Measurements from ENCODE around the gene IGSF5. TPM values are rescaled to one million over a fixed set of nuclear protein-coding genes. Genes with fewer than 3 reads are reported as not detected.
"Not testable (repeated sequence)": the region's sequence is repeated elsewhere in the genome, so short reads cannot be mapped to it uniquely, and the experiment has no call there.

Gene IGSF5
- polyA plus RNA-seq (2013) = 1.1 and 1.2 TPM in 2 replicates

DNA sequence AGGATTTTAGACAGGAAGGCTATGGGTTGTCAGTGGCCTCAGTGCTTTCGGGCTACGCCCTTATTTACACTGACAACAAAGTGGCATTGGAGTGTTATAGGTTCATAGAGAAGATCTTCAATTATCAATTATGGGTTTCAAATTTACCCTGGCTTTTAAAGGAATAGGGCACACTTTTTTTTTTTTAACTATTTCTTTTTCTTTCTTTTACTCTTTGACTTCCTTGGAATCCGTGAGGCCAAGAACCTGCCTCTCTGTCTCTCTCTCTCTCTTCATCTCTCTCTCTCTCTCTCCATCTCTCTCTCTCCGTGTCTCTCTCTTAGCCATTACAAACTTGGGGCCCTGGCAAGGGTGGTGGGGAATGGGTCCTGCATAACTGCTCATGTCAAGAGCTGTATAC, at the start of gene IGSF5:
TSS of gene IGSF5 (plus strand) at position 301 of the 400 bp plus-strand sequence. CDS start 327 bp downstream, outside the sequence.
- H2AK5ac ChIP-seq (ENCODE audit: low read length); H3K4me3 ChIP-seq (ENCODE audit: low read depth, low read length); H3K79me2 ChIP-seq (ENCODE audit: control insufficient read depth, insufficient read depth, low read length, poor library complexity); H3K23ac ChIP-seq (ENCODE audit: low read length); H3K9me3 ChIP-seq (ENCODE audit: insufficient read depth, low read depth, low read length); H3K4ac ChIP-seq (ENCODE audit: low read depth, low read length); H2BK5ac ChIP-seq (ENCODE audit: low read depth, low read length, poor library complexity); H2BK12ac ChIP-seq (ENCODE audit: low read length); H4K12ac ChIP-seq (ENCODE audit: low read depth, low read length); H3K18ac ChIP-seq (ENCODE audit: low read length); H2AFZ ChIP-seq (ENCODE audit: insufficient read depth, low read length, poor library complexity); H3K14ac ChIP-seq (ENCODE audit: low read length); H3K9ac ChIP-seq (ENCODE audit: low read length); DNase-seq; H3K79me1 ChIP-seq (ENCODE audit: low read length); H3K4me2 ChIP-seq (ENCODE audit: low read length); H2BK120ac ChIP-seq (ENCODE audit: insufficient read depth, low read length, poor library complexity); H3K27ac ChIP-seq (ENCODE audit: low read depth, low read length); H3K36me3 ChIP-seq (ENCODE audit: control insufficient read depth in 1 of 2, insufficient read depth in 2 of 2, low read length in 2 of 2); H3K27me3 ChIP-seq (ENCODE audit: insufficient read depth, low read length); H4K8ac ChIP-seq (ENCODE audit: low read depth, low read length): not testable (repeated sequence)
- no CpG with 5 or more reads among the region's 4 CpGs for WGBS (ENCODE audit: extremely low coverage, insufficient coverage, insufficient read length)
- Histone ChIP-seq H3K4me1 (ENCODE audit: control insufficient read depth in 1 of 2, insufficient read depth in 2 of 2, low read length in 2 of 2) (peaks cover 10 to 12% of the 10 kb centered on the region in 2 experiments), H4K91ac (ENCODE audit: low read depth, low read length) (peak within 1 kb of the TSS; percentile 30)

DNA sequence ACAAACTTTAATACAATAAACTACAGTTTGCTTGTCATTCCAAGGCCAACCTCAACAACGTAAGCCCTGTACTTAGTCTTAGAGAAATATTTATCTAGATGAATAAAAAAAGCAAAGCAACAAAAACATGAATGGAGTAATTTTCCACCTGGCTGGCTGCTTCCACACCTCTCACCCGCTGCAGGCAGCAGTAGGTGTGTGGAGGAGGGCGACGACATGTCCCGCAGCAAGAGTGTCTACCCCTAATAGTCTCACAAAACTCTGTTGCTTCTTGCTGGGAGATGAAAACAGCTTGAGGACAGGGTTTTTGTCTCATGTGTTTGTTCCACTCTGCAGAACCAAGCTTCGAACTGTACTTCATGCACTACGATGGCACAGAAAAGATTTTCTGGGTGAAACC, 48.8 kb upstream of the IGSF5 start:
- no peaks in the 10 kb centered on the region for H3K27me3 ChIP-seq (ENCODE audit: insufficient read depth, low read length)
- no peak overlapping the region for H4K91ac ChIP-seq (ENCODE audit: low read depth, low read length)
- H4K8ac ChIP-seq (ENCODE audit: low read depth, low read length) = no peak overlapping the region
- no peak overlapping the region for H2AK5ac ChIP-seq (ENCODE audit: low read length)
- H3K9me3 ChIP-seq (ENCODE audit: insufficient read depth, low read depth, low read length) = no peaks in the 10 kb centered on the region
- H3K36me3 ChIP-seq (ENCODE audit: control insufficient read depth in 1 of 2, insufficient read depth in 2 of 2, low read length in 2 of 2) = no peaks in the 10 kb centered on the region
- H3K79me2 ChIP-seq (ENCODE audit: control insufficient read depth, insufficient read depth, low read length, poor library complexity) = no peaks in the 10 kb centered on the region
- no peak overlapping the region for H3K18ac ChIP-seq (ENCODE audit: low read length)
- no peak overlapping the region for H3K4me3 ChIP-seq (ENCODE audit: low read depth, low read length)
- H4K12ac ChIP-seq (ENCODE audit: low read depth, low read length) = no peak overlapping the region
- peaks cover 0 to 2% of the 10 kb centered on the region in 2 experiments for H3K4me1 ChIP-seq (ENCODE audit: control insufficient read depth in 1 of 2, insufficient read depth in 2 of 2, low read length in 2 of 2)
- H3K4ac ChIP-seq (ENCODE audit: low read depth, low read length) = no peak overlapping the region
- no CpG with 5 or more reads among the region's 7 CpGs for WGBS (ENCODE audit: extremely low coverage, insufficient coverage, insufficient read length)
- no peak overlapping the region for H2BK120ac ChIP-seq (ENCODE audit: insufficient read depth, low read length, poor library complexity)
- H3K79me1 ChIP-seq (ENCODE audit: low read length) = no peaks in the 10 kb centered on the region
- H3K4me2 ChIP-seq (ENCODE audit: low read length) = no peak overlapping the region
- no peak overlapping the region for H3K27ac ChIP-seq (ENCODE audit: low read depth, low read length)
- H2BK12ac ChIP-seq (ENCODE audit: low read length) = no peak overlapping the region
- no peak for DNase-seq
- no peak overlapping the region for H2AFZ ChIP-seq (ENCODE audit: insufficient read depth, low read length, poor library complexity)
- H3K23ac ChIP-seq (ENCODE audit: low read length) = no peak overlapping the region
- no peak overlapping the region for H3K9ac ChIP-seq (ENCODE audit: low read length)
- H3K14ac ChIP-seq (ENCODE audit: low read length) = no peak overlapping the region
- H2BK5ac ChIP-seq (ENCODE audit: low read depth, low read length, poor library complexity) = no peak overlapping the region

GRCh38 chr21:39696618-39697017, 48.4 kb upstream of the IGSF5 start:
- Histone ChIP-seq H2BK5ac (ENCODE audit: low read depth, low read length, poor library complexity) (no peak overlapping the region), H3K36me3 (ENCODE audit: control insufficient read depth in 1 of 2, insufficient read depth in 2 of 2, low read length in 2 of 2) (no peaks in the 10 kb centered on the region), H3K23ac (ENCODE audit: low read length) (no peak overlapping the region), H3K18ac (ENCODE audit: low read length) (no peak overlapping the region), H3K14ac (ENCODE audit: low read length) (no peak overlapping the region), H3K9me3 (ENCODE audit: insufficient read depth, low read depth, low read length) (no peaks in the 10 kb centered on the region), H2AK5ac (ENCODE audit: low read length) (no peak overlapping the region), H3K9ac (ENCODE audit: low read length) (no peak overlapping the region), H3K4me2 (ENCODE audit: low read length) (no peak overlapping the region), H3K27ac (ENCODE audit: low read depth, low read length) (no peak overlapping the region), H4K8ac (ENCODE audit: low read depth, low read length) (no peak overlapping the region), H3K4me1 (ENCODE audit: control insufficient read depth in 1 of 2, insufficient read depth in 2 of 2, low read length in 2 of 2) (peaks cover 0 to 2% of the 10 kb centered on the region in 2 experiments), H3K4me3 (ENCODE audit: low read depth, low read length) (no peak overlapping the region), H2BK12ac (ENCODE audit: low read length) (no peak overlapping the region), H4K12ac (ENCODE audit: low read depth, low read length) (no peak overlapping the region), H3K4ac (ENCODE audit: low read depth, low read length) (no peak overlapping the region), H3K27me3 (ENCODE audit: insufficient read depth, low read length) (no peaks in the 10 kb centered on the region), H2BK120ac (ENCODE audit: insufficient read depth, low read length, poor library complexity) (no peak overlapping the region), H3K79me2 (ENCODE audit: control insufficient read depth, insufficient read depth, low read length, poor library complexity) (no peaks in the 10 kb centered on the region), H3K79me1 (ENCODE audit: low read length) (no peaks in the 10 kb centered on the region), H2AFZ (ENCODE audit: insufficient read depth, low read length, poor library complexity) (no peak overlapping the region), H4K91ac (ENCODE audit: low read depth, low read length) (no peak overlapping the region)
- no peak for DNase-seq
- no CpG with 5 or more reads among the region's 4 CpGs for WGBS (ENCODE audit: extremely low coverage, insufficient coverage, insufficient read length)

DNA sequence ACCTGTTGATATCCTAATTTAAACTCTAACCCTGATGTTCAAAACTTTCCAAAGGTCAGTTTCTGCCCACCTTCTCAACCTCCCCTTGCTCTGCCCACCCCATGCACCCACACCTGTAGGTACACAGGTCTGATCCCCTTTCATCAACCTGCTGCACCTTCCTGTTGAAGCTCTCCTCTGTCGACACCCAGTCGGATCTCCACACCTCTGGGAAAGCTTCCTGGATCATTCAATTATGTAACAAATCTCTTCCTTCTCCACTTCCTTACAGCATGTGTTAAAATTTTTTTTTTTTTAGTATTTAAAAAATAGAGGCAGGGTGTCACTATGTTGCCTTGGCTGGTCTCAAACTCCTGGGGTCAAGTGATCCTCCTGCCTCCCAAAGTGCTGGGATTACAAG, 44.7 kb upstream of the IGSF5 start:
- Histone ChIP-seq H2BK12ac (ENCODE audit: low read length) (no peak overlapping the region), H4K91ac (ENCODE audit: low read depth, low read length) (no peak overlapping the region), H3K14ac (ENCODE audit: low read length) (no peak overlapping the region), H3K9me3 (ENCODE audit: insufficient read depth, low read depth, low read length) (peaks cover 5% of the 10 kb centered on the region), H3K4me1 (ENCODE audit: control insufficient read depth in 1 of 2, insufficient read depth in 2 of 2, low read length in 2 of 2) (peaks cover 0 to 2% of the 10 kb centered on the region in 2 experiments), H2AFZ (ENCODE audit: insufficient read depth, low read length, poor library complexity) (no peak overlapping the region), H3K4me2 (ENCODE audit: low read length) (no peak overlapping the region), H3K4me3 (ENCODE audit: low read depth, low read length) (no peak overlapping the region), H3K18ac (ENCODE audit: low read length) (no peak overlapping the region), H2BK120ac (ENCODE audit: insufficient read depth, low read length, poor library complexity) (no peak overlapping the region), H4K12ac (ENCODE audit: low read depth, low read length) (no peak overlapping the region), H3K27me3 (ENCODE audit: insufficient read depth, low read length) (no peaks in the 10 kb centered on the region), H3K9ac (ENCODE audit: low read length) (no peak overlapping the region), H3K27ac (ENCODE audit: low read depth, low read length) (no peak overlapping the region), H3K79me1 (ENCODE audit: low read length) (no peaks in the 10 kb centered on the region), H2BK5ac (ENCODE audit: low read depth, low read length, poor library complexity) (no peak overlapping the region), H3K23ac (ENCODE audit: low read length) (no peak overlapping the region), H3K4ac (ENCODE audit: low read depth, low read length) (no peak overlapping the region), H3K79me2 (ENCODE audit: control insufficient read depth, insufficient read depth, low read length, poor library complexity) (no peaks in the 10 kb centered on the region), H4K8ac (ENCODE audit: low read depth, low read length) (no peak overlapping the region), H3K36me3 (ENCODE audit: control insufficient read depth in 1 of 2, insufficient read depth in 2 of 2, low read length in 2 of 2) (no peaks in the 10 kb centered on the region), H2AK5ac (ENCODE audit: low read length) (no peak overlapping the region)
- WGBS (ENCODE audit: extremely low coverage, insufficient coverage, insufficient read length) = no CpG with 5 or more reads among the region's 2 CpGs
- DNase-seq = no peak

Data from trophoblast cell (in vitro differentiated cells and primary cell).